Measurements from ENCODE around the gene TAF13.

DNA sequence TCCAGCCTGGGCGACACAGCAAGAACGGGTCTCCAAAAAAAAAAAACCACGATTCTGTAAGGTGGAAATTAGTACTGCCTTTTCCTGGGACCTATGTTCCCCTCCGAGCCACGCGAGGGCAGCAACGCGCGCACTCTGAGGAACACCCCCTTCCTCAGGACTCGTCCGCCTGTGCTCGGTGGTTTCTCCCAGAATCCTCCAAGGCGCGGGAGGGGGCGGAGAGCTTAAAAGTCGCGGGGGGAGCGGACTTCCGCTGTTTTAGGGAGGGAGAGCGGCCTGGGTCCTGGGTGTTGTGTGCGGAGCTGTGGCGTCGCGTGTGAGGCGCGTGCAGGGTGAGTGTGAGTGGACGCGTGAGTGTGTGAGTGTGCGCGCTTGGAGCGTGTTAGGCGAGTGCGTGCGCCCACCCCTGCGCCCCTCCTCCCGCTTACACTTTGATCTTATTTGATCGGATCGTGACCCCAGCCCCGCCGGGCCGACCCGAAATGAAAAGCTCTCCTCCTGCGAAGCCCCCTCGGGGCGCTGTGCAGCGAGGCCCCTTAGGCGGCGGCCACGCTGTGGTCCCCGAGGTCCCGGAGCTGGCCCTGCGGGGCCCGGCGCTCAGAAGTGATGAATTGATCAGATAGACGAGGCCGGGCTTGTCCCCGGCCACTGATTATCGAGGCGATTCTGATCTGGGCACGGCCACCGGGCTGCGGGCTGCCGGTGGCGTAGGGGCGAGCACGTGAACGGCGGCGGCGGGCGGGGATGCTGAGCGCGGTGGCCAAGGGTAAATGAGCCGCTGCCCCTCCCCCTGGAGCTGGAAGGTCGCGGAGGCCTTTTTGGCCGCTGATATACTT lies 24.4 kb upstream of the TAF13 start:
- TF ChIP-seq, protein P1, sequence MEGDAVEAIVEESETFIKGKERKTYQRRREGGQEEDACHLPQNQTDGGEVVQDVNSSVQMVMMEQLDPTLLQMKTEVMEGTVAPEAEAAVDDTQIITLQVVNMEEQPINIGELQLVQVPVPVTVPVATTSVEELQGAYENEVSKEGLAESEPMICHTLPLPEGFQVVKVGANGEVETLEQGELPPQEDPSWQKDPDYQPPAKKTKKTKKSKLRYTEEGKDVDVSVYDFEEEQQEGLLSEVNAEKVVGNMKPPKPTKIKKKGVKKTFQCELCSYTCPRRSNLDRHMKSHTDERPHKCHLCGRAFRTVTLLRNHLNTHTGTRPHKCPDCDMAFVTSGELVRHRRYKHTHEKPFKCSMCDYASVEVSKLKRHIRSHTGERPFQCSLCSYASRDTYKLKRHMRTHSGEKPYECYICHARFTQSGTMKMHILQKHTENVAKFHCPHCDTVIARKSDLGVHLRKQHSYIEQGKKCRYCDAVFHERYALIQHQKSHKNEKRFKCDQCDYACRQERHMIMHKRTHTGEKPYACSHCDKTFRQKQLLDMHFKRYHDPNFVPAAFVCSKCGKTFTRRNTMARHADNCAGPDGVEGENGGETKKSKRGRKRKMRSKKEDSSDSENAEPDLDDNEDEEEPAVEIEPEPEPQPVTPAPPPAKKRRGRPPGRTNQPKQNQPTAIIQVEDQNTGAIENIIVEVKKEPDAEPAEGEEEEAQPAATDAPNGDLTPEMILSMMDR (IDR thresholded peaks at IDR 0.05; ENCODE audit: low read depth, low read length), result peak; percentile 83
- TF ChIP-seq POLR2A (IDR thresholded peaks at IDR 0.05; ENCODE audit: extremely low read depth, insufficient read length) (peak; percentile 99), MYC (IDR thresholded peaks at IDR 0.05; ENCODE audit: low read depth, low read length) (peak; percentile 95)
- TF ChIP-seq, protein P2, sequence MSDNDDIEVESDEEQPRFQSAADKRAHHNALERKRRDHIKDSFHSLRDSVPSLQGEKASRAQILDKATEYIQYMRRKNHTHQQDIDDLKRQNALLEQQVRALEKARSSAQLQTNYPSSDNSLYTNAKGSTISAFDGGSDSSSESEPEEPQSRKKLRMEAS (IDR thresholded peaks at IDR 0.05; ENCODE audit: low read depth, low read length), result peak; percentile 88

All from NB4 (cell line).